Uterus (tissue), 4 donors: ENCODE data around the gene PRR33. TPM values are rescaled to one million over a fixed set of nuclear protein-coding genes. Genes with fewer than 3 reads are reported as not detected.

Experiments used
- DNase-seq, 2 donors: peaks; one replicate each; pipeline ENCODE4 v3.0.0-alpha.2; 2019 to 2020
- H3K27ac ChIP-seq, 2 donors: fragments of 200-600 bp; sonication (generic); 1 replicate in 1 of 2; 2 replicates in 1 of 2; pipeline ENCODE4 v1.5.1; 2016 to 2018
- H3K27me3 ChIP-seq, 2 donors: fragments of 200-600 bp; sonication (generic); one replicate each; pipeline ENCODE4 v1.5.1; 2018 to 2019; ENCODE audit warnings: control low read depth in 1 of 2
- H3K36me3 ChIP-seq, 2 donors: fragments of 200-600 bp; sonication (generic); one replicate each; pipeline ENCODE4 v1.5.1; 2019; ENCODE audit warnings: control low read depth in 1 of 2
- H3K4me1 ChIP-seq, 2 donors: fragments of 200-600 bp; sonication (generic); one replicate each; pipeline ENCODE4 v1.5.1; 2018 to 2019; ENCODE audit warnings: control low read depth in 1 of 2
- H3K4me3 ChIP-seq, 2 donors: fragments of 200-600 bp; sonication (generic); 1 replicate in 1 of 2; 2 replicates in 1 of 2; pipeline ENCODE4 v1.5.1; 2018 to 2019; ENCODE audit warnings: mild to moderate bottlenecking in 1 of 2
- H3K9me3 ChIP-seq, 2 donors: fragments of 200-600 bp; sonication (generic); one replicate each; pipeline ENCODE4 v1.5.1; 2019; ENCODE audit warnings: control low read depth in 1 of 2
- CTCF ChIP-seq, 4 experiments: fragments of 200-600 bp in 2 of 4; fragments of 450-650 bp in 2 of 4; sonication (generic) in 2 of 4; IDR thresholded peaks; one replicate each; pipeline ENCODE4 v1.5.1; 2016 to 2019; ENCODE audit warnings: antibody characterized with exemption in 4 of 4, mild to moderate bottlenecking in 2 of 4, moderate library complexity in 1 of 4
- POLR2A ChIP-seq, 2 donors: fragments of 450-650 bp; IDR thresholded peaks; one replicate each; pipeline ENCODE4 v1.6.1; 2016; ENCODE audit warnings: antibody characterized with exemption in 2 of 2, mild to moderate bottlenecking in 1 of 2, moderate library complexity in 1 of 2
- intact Hi-C: fragments of 100-400 bp; cut with DNase I; formaldehyde crosslinking; loops from one replicate; pipeline ENCODE4 v1.15.1; 2023; ENCODE audit warnings: low total_unique reads
- total RNA-seq, 4 donors: library from RNA; depleted of rRNA in 3 of 4; stranded (reverse); fragments of >200 nt in 3 of 4; gene quantifications; one replicate each; pipeline versions ENCODE4 v1.1.0 to v1.2.4, GENCODE V29; 2014 to 2023
- donor health status: DM: yes; HTN: yes; CAD: no.

Gene PRR33
- total RNA-seq, 4 donors from 2014 or later: not detected

GRCh38 chr11:1868636-1869291 is 22.9 kb downstream of the PRR33 start:
- Histone ChIP-seq H3K27me3 (no peaks in the 10 kb centered on the region), H3K36me3 (no peaks in the 10 kb centered on the region), H3K4me1 (peaks cover 0 to 17% of the 10 kb centered on the region in 2 donors), H3K27ac (peak overlapping the region; percentile 77 to 89), H3K9me3 (no peaks in the 10 kb centered on the region), H3K4me3 (peak overlapping the region; percentile 21 to 30)
- DNase-seq: no peak
- TF ChIP-seq CTCF (IDR thresholded peaks at IDR 0.05) (no peak), POLR2A (IDR thresholded peaks at IDR 0.05) (no peak)
- intact Hi-C loops: no loop called here

DNA sequence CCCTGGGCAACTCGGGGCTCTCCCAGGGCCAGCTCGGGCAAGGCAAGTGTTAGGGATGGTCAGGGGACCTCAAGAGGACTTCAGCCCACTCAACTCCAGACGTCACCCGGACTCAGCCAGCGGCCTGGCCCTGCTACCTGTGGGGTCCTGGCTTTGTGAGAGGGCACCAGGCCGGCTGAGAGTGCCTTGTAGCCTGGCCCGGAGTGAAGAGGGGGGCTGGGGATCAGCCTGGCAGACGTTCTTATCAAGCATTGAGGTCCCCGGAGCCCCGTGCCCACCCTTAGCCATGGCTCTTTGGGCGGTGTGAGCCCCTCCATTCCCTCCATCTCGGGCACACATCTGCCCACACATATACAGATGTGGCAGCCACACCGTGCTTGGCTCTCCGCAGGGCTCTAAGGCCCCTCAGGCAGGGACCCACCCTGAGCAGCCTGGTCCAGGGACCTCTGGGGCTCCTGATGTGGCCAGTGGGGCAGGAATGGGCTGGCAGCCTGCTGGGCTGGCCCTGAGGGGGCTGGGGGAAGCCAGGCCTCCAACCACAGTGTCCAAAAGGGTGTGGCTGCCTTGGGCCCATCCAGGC is 23.5 kb downstream of the PRR33 start:
- Histone ChIP-seq H3K9me3 (no peaks in the 10 kb centered on the region), H3K27me3 (no peaks in the 10 kb centered on the region), H3K4me3 (peak overlapping the region in 1 of 2 donors; percentile 30), H3K36me3 (no peaks in the 10 kb centered on the region), H3K27ac (peak overlapping the region; percentile 77 to 89), H3K4me1 (peaks cover 0 to 17% of the 10 kb centered on the region in 2 donors)
- no peak for DNase-seq
- intact Hi-C loops: no loop called here
- TF ChIP-seq CTCF (IDR thresholded peaks at IDR 0.05): no peak
- TF ChIP-seq POLR2A (IDR thresholded peaks at IDR 0.05): no peak

GRCh38 chr11:1867381-1867780 is 24.3 kb downstream of the PRR33 start:
- no peak for TF ChIP-seq CTCF (IDR thresholded peaks at IDR 0.05)
- no peak for TF ChIP-seq POLR2A (IDR thresholded peaks at IDR 0.05)
- Histone ChIP-seq H3K4me3 (no peak overlapping the region), H3K9me3 (no peaks in the 10 kb centered on the region), H3K4me1 (peaks cover 0 to 17% of the 10 kb centered on the region in 2 donors), H3K27me3 (no peaks in the 10 kb centered on the region), H3K36me3 (no peaks in the 10 kb centered on the region), H3K27ac (peak overlapping the region; percentile 77 to 89)
- DNase-seq: no peak
- intact Hi-C loops: no loop called here

DNA sequence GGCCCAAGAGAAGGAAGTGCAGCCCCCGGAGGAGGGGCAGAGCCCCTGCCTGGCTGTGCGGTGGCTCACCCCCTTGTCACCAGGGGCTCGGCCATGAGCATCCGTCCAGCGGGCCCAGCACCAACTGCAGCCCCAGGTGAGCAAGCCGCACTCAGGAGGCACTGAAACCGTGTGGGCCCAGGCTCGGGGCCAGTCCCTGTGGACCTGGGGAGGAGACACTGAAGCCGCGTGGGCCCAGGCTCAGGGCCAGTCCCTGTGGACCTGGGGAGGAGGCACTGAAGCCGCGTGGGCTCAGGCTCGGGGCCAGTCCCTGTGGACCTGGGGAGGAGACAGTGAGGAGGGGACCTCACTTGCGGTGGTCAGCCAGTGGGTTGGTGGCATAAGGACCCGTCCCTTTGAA is 24.9 kb downstream of the PRR33 start:
- no peaks in the 10 kb centered on the region for H3K36me3 ChIP-seq
- peaks cover 0 to 17% of the 10 kb centered on the region in 2 donors for H3K4me1 ChIP-seq
- no peaks in the 10 kb centered on the region for H3K9me3 ChIP-seq
- peak overlapping the region; percentile 60 to 87 for H3K27ac ChIP-seq
- intact Hi-C loops: no loop called here
- no peak for DNase-seq
- no peak for TF ChIP-seq POLR2A (IDR thresholded peaks at IDR 0.05)
- TF ChIP-seq CTCF (IDR thresholded peaks at IDR 0.05): no peak
- no peak overlapping the region for H3K4me3 ChIP-seq
- H3K27me3 ChIP-seq: no peaks in the 10 kb centered on the region

- no peaks in the 10 kb centered on the region for H3K27me3 ChIP-seq
- H3K36me3 ChIP-seq: no peaks in the 10 kb centered on the region
- peaks cover 0 to 17% of the 10 kb centered on the region in 2 donors for H3K4me1 ChIP-seq
- H3K27ac ChIP-seq: peak overlapping the region; percentile 60 to 87
- no peaks in the 10 kb centered on the region for H3K9me3 ChIP-seq
- DNase-seq: no peak
- intact Hi-C loops: no loop called here
- no peak overlapping the region for H3K4me3 ChIP-seq
- no peak for TF ChIP-seq CTCF (IDR thresholded peaks at IDR 0.05)
- no peak for TF ChIP-seq POLR2A (IDR thresholded peaks at IDR 0.05)
Observed at GRCh38 chr11:1866226-1866625, 25.5 kb downstream of the PRR33 start.
